Measurements from ENCODE around the gene DISP3.

Gene DISP3

GRCh38 chr1:11487196-11487751, 8.3 kb downstream of the DISP3 start:
- DNase-seq (ENCODE audit: low read depth) = no peak

DNA sequence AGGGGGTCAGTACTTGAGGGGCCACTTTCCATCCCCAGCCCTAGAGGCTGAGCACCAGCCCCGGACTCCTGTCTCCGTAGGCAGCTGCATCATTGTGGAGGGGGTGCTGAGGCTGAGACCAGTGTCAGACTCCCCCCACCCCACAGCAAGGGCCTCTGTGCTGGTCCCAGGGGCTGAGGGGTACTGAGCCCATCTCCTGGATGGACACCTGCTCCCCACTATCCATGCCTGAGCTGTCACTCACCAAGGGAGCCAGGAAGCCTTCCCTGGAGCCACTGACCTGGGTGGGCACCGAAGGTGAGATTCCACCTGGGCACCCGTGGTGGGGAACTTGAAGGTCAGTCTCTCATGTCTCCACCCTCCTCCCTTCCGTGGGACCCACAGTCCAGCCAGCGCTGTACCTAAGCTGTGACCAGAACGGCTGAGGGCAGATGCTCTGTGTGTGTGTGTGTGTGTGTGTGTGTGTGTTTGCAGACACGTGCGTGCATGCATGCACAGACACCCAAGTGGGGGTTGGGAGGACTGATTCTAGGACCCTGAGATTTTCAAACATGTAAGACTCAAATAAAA, 9.3 kb downstream of the DISP3 start:
- DNase-seq (ENCODE audit: low read depth) = no peak

GRCh38 chr1:11488966-11489625, 10.1 kb downstream of the DISP3 start:
- DNase-seq (ENCODE audit: low read depth) = no peak

- DNase-seq (ENCODE audit: low read depth) = no peak
Observed at GRCh38 chr1:11492235-11492634, 13.3 kb downstream of the DISP3 start.

- DNase-seq (ENCODE audit: low read depth) = no peak
Observed at GRCh38 chr1:11493972-11494655, 15.2 kb downstream of the DISP3 start.

GRCh38 chr1:11494771-11495170, 15.8 kb downstream of the DISP3 start:
- DNase-seq (ENCODE audit: low read depth) = no peak

DNA sequence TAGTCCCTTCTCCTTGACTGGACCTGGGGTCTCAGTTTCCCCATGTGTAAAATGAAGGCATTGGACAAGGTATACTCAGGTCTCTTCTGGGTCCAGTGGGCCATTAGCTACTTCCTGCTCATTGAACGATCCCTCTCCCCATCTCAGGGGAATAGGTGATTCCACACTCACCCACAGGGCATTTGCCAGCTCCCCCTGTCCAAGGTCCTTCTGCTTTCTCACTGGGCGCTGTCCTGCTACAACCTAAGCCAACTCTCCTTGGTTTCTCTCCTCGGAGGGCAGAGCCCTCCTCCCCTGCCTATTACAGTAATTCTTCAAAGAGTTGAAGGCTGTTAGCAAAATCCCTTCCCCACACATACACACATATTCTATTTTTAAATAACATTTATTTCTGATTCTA, 16.6 kb downstream of the DISP3 start:
- DNase-seq (ENCODE audit: low read depth) = no peak

GRCh38 chr1:11496551-11497080, 17.7 kb downstream of the DISP3 start:
- DNase-seq (ENCODE audit: low read depth) = no peak

- no peak for DNase-seq (ENCODE audit: low read depth)
Observed at GRCh38 chr1:11498956-11499594, 20.1 kb downstream of the DISP3 start.

DNA sequence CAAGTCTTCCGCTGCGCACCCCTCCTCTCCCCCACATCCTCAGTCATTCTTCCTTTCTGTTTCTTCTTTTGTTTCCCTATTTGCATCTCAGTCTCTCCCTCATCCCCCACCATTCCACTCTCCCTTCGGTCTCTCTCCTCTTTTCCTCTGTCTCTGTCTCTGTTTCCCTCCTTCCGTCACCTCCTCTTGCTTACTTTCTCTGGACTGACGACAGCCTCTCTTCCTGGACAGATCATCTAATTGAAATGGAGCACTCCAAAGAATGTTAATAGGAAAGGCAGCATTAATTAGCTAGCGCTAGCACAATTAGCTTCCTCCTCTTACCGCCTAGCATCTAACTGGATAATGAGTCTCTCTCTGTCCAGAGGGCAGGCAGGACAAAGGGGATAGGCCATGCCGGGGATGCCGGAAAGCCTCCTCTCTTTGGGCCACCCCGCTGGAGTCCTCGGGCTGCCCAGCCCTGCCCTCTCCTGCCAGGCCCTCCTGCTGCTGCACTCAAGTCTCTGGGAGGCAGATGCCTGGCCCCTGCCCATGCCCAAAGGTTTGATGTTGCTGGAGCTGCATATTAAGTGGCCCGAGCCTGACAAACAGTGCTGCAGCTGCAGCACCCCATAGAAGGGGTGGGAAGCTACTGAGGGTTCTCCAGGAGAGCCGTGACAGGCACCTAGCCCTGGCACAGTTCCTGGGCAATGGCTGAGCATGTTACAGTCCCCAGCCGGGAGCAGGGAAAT, 20.8 kb downstream of the DISP3 start:
- no peak for DNase-seq (ENCODE audit: low read depth)

- DNase-seq (ENCODE audit: low read depth) = no peak
Observed at GRCh38 chr1:11500881-11501280, 21.9 kb downstream of the DISP3 start.

- no peak for DNase-seq (ENCODE audit: low read depth)
Observed at GRCh38 chr1:11501491-11501897, 22.5 kb downstream of the DISP3 start.

GRCh38 chr1:11501906-11502485, 23.0 kb downstream of the DISP3 start:
- DNase-seq (ENCODE audit: low read depth) = no peak

DNA sequence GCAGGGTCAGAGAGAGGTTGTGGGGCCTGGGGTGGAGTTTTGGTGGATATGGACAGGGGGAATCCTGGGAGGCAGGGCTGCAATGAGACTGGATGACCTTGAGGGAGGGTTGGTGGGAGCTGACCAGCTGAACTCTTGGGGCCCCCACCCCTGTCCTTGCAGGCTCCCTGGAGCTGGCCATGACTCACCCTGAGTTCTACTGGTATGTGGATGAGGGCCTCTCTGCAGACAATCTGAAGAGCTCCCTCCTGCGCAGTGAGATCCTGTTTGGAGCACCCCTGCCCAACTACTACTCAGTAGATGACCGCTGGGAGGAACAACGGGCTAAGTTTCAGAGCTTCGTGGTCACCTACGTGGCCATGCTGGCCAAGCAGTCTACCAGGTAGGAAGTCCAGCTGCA, 23.6 kb downstream of the DISP3 start:
- DNase-seq (ENCODE audit: low read depth) = no peak

GRCh38 chr1:11504599-11504998, 25.6 kb downstream of the DISP3 start:
- DNase-seq (ENCODE audit: low read depth) = no peak

- DNase-seq (ENCODE audit: low read depth) = no peak
Observed at GRCh38 chr1:11505591-11506538, 26.9 kb downstream of the DISP3 start.

- no peak for DNase-seq (ENCODE audit: low read depth)
Observed at GRCh38 chr1:11507309-11507708, 28.4 kb downstream of the DISP3 start.

DNA sequence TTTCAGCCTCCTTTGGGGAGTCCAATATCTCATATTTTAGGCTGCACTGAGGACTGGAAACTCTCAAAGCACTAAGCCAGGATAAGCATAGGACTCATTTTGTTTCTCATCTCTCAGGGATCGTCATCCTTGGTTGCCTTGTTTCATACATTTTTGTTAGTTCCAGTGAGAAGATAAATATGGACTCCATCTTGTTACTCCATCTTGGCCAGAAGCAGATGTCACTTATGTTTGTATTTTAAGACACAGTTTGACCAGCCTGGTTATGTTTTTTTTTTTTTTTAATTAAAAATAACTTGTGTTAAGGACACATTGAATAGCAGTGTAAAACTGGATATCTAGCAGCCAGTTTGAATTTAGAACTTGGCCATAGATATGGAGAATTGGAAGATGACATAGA, 34.7 kb downstream of the DISP3 start:
- no peak for DNase-seq (ENCODE audit: low read depth)

GRCh38 chr1:11514366-11514765, 35.4 kb downstream of the DISP3 start:
- DNase-seq (ENCODE audit: low read depth) = no peak

Measured in GM04503 (cell line).